PC-3 (cell line): ENCODE results near the gene LONRF3. TPM values are rescaled to one million over a fixed set of nuclear protein-coding genes. Genes with fewer than 3 reads are reported as not detected.
A peak's percentile ranks its signal among the peaks of the same experiment; 100 is the strongest.

Experiments
- ATAC-seq: fragments of 200-7000 bp; cut with Tn5 transposase; 2 replicates; pipeline ENCODE4 v1.9.1; 2020; ENCODE audit warnings: mild to moderate bottlenecking, moderate library complexity
- BruUV-seq: library from RNA; stranded (reverse); fragments of 400-500 nt; replicated peaks from 2 replicates; lab custom pipeline; 2021; lab: Mats Ljungman, UMichigan
- CTCF ChIA-PET: fragments of 300-600 bp; sonication (Branson Sonifier 250); formaldehyde crosslinking; loops from one replicate; lab custom pipeline; 2022; ENCODE audit warnings: antibody characterized with exemption; lab: Charles Lee
- POLR2A ChIA-PET: fragments of 300-600 bp; sonication (Branson Sonifier 250); formaldehyde crosslinking; loops from one replicate; lab custom pipeline; 2022; ENCODE audit warnings: antibody characterized with exemption; ENCODE audit not compliant: unreplicated experiment; lab: Charles Lee
- DNase-seq: peaks from one replicate; pipeline ENCODE4 v3.0.0-alpha.2; 2015
- H2AFZ ChIP-seq: fragments of 300-600 bp; sonication (generic); 2 replicates; pipeline ENCODE4 v1.6.0; 2016; ENCODE audit warnings: antibody characterized with exemption, low read length
- H3F3A ChIP-seq: fragments of 300-600 bp; sonication (generic); one replicate; pipeline ENCODE4 v1.6.0; 2017; ENCODE audit warnings: antibody characterized with exemption, low read length, control low read depth, mild to moderate bottlenecking; ENCODE audit not compliant: unreplicated experiment
- H3K27ac ChIP-seq: fragments of 300-600 bp; sonication (generic); 2 replicates; pipeline ENCODE4 v1.5.1; 2016; ENCODE audit warnings: mild to moderate bottlenecking, low read length
- H3K27me3 ChIP-seq: fragments of 300-600 bp; sonication (generic); 2 replicates; pipeline ENCODE4 v1.6.1; 2016; ENCODE audit warnings: low read length, mixed read lengths
- H3K36me3 ChIP-seq: fragments of 300-600 bp; sonication (generic); 2 replicates; pipeline ENCODE4 v1.6.1; 2016; ENCODE audit warnings: low read depth, mixed run types, low read length, mixed read lengths
- H3K4me1 ChIP-seq: fragments of 300-600 bp; sonication (generic); 2 replicates; pipeline ENCODE4 v1.5.1; 2016; ENCODE audit warnings: low read length; ENCODE audit not compliant: insufficient read depth
- H3K4me2 ChIP-seq: fragments of 300-600 bp; sonication (generic); 2 replicates; pipeline ENCODE4 v1.6.0; 2016; ENCODE audit warnings: low read length
- H3K4me3 ChIP-seq: fragments of 300-600 bp; sonication (generic); 2 replicates; pipeline ENCODE4 v1.5.1; 2016; ENCODE audit warnings: mild to moderate bottlenecking, low read length, mixed read lengths
- H3K79me2 ChIP-seq: fragments of 300-600 bp; sonication (generic); 2 replicates; pipeline ENCODE4 v1.6.1; 2017; ENCODE audit warnings: low read length, mixed read lengths
- H3K9ac ChIP-seq: fragments of 300-600 bp; sonication (generic); 2 replicates; pipeline ENCODE4 v1.6.0; 2016; ENCODE audit warnings: mild to moderate bottlenecking, low read length
- H3K9me2 ChIP-seq: fragments of 300-600 bp; sonication (generic); replicated peaks from 2 replicates; pipeline ENCODE4 v1.6.1; 2016; ENCODE audit warnings: mixed run types, low read length, mixed read lengths
- H3K9me3 ChIP-seq: fragments of 300-600 bp; sonication (generic); 2 replicates; pipeline ENCODE4 v1.6.1; 2016; ENCODE audit warnings: low read length, mixed read lengths
- H4K20me1 ChIP-seq: fragments of 300-600 bp; sonication (generic); 2 replicates; pipeline ENCODE4 v1.6.1; 2016; ENCODE audit warnings: low read length, mixed read lengths
- EZH2 ChIP-seq: fragments of 300-600 bp; sonication (generic); IDR thresholded peaks from one replicate; pipeline ENCODE4 v1.6.1; 2017; ENCODE audit warnings: antibody characterized with exemption, mild to moderate bottlenecking, low read length; ENCODE audit not compliant: unreplicated experiment
- EZH2phosphoT487 ChIP-seq: fragments of 300-600 bp; sonication (generic); IDR thresholded peaks from 2 replicates; pipeline ENCODE4 v1.6.1; 2018; ENCODE audit warnings: mild to moderate bottlenecking, antibody characterized with exemption, low read length, borderline replicate concordance
- intact Hi-C: fragments of 100-400 bp; cut with micrococcal nuclease; formaldehyde crosslinking; loops from 2 replicates; pipeline ENCODE4 v1.9.0; 2023
- total RNA-seq: library from RNA; depleted of rRNA; stranded (reverse); fragments of >200 nt; gene quantifications from 2 replicates; pipeline ENCODE4 v1.2.3, GENCODE V29; 2014
- TF ChIP-seq, protein P1 (sequence below): fragments of 300-600 bp; sonication (generic); conservative IDR thresholded peaks from 2 replicates; pipeline ENCODE4 v1.5.1; 2017; ENCODE audit warnings: antibody characterized with exemption, low read depth, mild to moderate bottlenecking, low read length

The LONRF3 gene
- total RNA-seq, 1 experiment from 2014 or later: 14.5 TPM

DNA sequence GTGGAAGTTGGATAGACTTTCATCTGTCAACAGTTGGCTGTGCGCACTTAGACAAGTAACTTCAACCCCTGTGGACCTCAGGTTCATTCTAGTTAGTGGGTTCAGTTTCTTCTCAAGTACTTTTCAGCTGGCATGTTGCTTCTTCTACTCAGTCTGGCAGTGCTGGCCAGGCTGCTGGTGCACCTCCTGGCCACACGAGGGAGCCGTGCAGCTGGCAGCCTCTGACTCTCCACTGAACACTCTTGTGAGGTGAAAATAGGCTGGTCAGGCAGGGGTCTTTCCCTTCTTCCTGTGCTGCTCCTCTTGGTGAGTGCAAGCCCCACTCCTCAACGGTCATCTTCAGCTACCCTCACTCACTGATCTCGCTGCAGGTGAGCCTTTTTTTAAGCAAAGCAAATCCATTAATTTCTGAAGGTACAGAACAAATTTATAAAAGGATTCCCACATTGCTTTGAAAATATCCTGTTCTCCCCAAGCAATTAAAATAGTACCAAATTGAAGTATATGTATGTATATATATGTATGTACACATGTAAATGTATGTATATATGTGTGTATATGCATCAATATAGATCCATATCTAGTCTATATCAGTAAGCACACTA is 30.6 kb downstream of the LONRF3 start:
- Histone ChIP-seq H3K9me3 (no peaks in the 10 kb centered on the region), H3K36me3 (peaks cover 11% of the 10 kb centered on the region; the same call in 1 of the 2 replicates), H3K4me2 (no peak overlapping the region), H3F3A (no peaks in the 10 kb centered on the region), H3K4me3 (no peak overlapping the region), H3K27me3 (no peaks in the 10 kb centered on the region), H4K20me1 (no peaks in the 10 kb centered on the region), H3K27ac (no peak overlapping the region), H3K4me1 (no peaks in the 10 kb centered on the region), H3K9me2 (no peaks in the 10 kb centered on the region), H3K9ac (no peak overlapping the region), H3K79me2 (no peaks in the 10 kb centered on the region), H2AFZ (no peak overlapping the region)
- CTCF ChIA-PET: interaction anchor here (0.5 to 0.6 kb wide), 2 partner anchors 12 to 57 kb away, joined by 3 to 4 read pairs; no protein-coding TSS in a partner anchor
- ATAC-seq: peak; percentile 89
- BruUV-seq: no TSS peak
- POLR2A ChIA-PET: no interaction called here
- intact Hi-C loops: no loop called here
- peak; percentile 62 for DNase-seq
- TF ChIP-seq, protein P1, sequence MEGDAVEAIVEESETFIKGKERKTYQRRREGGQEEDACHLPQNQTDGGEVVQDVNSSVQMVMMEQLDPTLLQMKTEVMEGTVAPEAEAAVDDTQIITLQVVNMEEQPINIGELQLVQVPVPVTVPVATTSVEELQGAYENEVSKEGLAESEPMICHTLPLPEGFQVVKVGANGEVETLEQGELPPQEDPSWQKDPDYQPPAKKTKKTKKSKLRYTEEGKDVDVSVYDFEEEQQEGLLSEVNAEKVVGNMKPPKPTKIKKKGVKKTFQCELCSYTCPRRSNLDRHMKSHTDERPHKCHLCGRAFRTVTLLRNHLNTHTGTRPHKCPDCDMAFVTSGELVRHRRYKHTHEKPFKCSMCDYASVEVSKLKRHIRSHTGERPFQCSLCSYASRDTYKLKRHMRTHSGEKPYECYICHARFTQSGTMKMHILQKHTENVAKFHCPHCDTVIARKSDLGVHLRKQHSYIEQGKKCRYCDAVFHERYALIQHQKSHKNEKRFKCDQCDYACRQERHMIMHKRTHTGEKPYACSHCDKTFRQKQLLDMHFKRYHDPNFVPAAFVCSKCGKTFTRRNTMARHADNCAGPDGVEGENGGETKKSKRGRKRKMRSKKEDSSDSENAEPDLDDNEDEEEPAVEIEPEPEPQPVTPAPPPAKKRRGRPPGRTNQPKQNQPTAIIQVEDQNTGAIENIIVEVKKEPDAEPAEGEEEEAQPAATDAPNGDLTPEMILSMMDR: peak; percentile 83
- no peak for TF ChIP-seq EZH2

DNA sequence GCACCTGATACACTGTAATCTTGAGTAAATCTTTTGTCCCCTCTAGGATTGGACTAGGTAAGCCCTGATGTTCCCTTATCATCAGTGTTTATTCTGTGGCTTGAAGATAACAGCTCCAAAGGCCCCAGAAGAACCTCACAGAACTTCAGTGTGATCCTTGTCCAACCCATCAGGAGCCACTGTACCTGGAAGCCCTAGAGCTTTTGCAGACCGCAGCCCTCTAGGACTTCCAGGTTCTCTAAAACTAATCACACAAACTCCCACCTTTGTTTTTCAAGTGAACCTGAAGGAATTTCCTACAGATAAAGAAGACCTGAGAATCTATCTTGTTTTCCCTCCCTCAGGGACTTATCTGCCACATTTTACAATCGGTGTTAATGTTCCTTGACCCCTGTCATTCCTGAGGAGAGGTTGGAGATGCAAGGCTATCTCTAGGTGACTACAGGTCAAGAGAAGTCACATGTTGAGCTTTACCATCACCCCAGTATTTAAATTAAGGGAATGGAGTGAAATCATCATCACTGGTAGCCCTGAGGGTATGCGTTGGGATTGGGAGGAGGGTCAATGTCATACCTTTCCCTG is 32.9 kb downstream of the LONRF3 start:
- Histone ChIP-seq H3F3A (no peaks in the 10 kb centered on the region), H4K20me1 (no peaks in the 10 kb centered on the region), H3K9ac (no peak overlapping the region), H3K27ac (no peak overlapping the region), H3K9me2 (no peaks in the 10 kb centered on the region), H2AFZ (no peak overlapping the region), H3K36me3 (peaks cover 23% of the 10 kb centered on the region), H3K4me3 (no peak overlapping the region), H3K27me3 (no peaks in the 10 kb centered on the region), H3K79me2 (no peaks in the 10 kb centered on the region), H3K9me3 (no peaks in the 10 kb centered on the region), H3K4me1 (no peaks in the 10 kb centered on the region), H3K4me2 (no peak overlapping the region)
- DNase-seq: no peak
- BruUV-seq: no TSS peak
- TF ChIP-seq, protein P1: no peak
- TF ChIP-seq EZH2phosphoT487: no peak
- no peak for TF ChIP-seq EZH2
- POLR2A ChIA-PET: no interaction called here
- ATAC-seq: no peak
- intact Hi-C loops: no loop called here
- CTCF ChIA-PET: no interaction called here
